ENCODE data around the gene RTKN.
A peak's percentile ranks its signal among the peaks of the same experiment; 100 is the strongest.

The RTKN gene

GRCh38 chr2:74454654-74455511, 13.1 kb upstream of the RTKN start, which contains the start of gene INO80B:
TSS of gene INO80B (plus strand) at chr2:74455087. CDS start at chr2:74455117, 30 bp downstream.
- no peak for TF ChIP-seq CTCF (conservative IDR thresholded peaks at IDR 0.05; ENCODE audit: low read depth, low read length)
- Histone ChIP-seq H3K4me2 (peak within 1 kb of the TSS; percentile 99), H3K4me1 (ENCODE audit: low read depth, poor library complexity, severe bottlenecking) (peaks cover 31% of the 10 kb centered on the region), H3K27me3 (ENCODE audit: insufficient read depth, low read depth) (no peaks in the 10 kb centered on the region), H4K20me1 (ENCODE audit: insufficient read depth) (no peaks in the 10 kb centered on the region), H3K4me3 (IDR thresholded peaks at IDR 0.05; ENCODE audit: insufficient read depth, low read depth, low read length) (peak within 1 kb of the TSS; percentile 94), H2AFZ (ENCODE audit: low read depth) (peak within 1 kb of the TSS; percentile 72), H3K36me3 (ENCODE audit: insufficient read depth) (no peaks in the 10 kb centered on the region), H3K27ac (0 out of 2 replicates have a peak within 1 kb of the TSS, but pooled peaks have one; percentile 5), H3K79me2 (ENCODE audit: insufficient read depth, low read depth) (peaks cover 14% of the 10 kb centered on the region; the same call in 1 of the 2 replicates), H3K9ac (peak within 1 kb of the TSS; percentile 37; the same call in 1 of the 2 replicates)

- no peak overlapping the region for H3K4me3 ChIP-seq (IDR thresholded peaks at IDR 0.05; ENCODE audit: insufficient read depth, low read depth, low read length)
- H3K27me3 ChIP-seq (ENCODE audit: insufficient read depth, low read depth): no peaks in the 10 kb centered on the region
- no peak overlapping the region for H2AFZ ChIP-seq (ENCODE audit: low read depth)
- TF ChIP-seq CTCF (conservative IDR thresholded peaks at IDR 0.05; ENCODE audit: low read depth, low read length): no peak
- peaks cover 7% of the 10 kb centered on the region; the same call in 1 of the 2 replicates for H3K79me2 ChIP-seq (ENCODE audit: insufficient read depth, low read depth)
- peaks cover 13% of the 10 kb centered on the region for H3K4me1 ChIP-seq (ENCODE audit: low read depth, poor library complexity, severe bottlenecking)
- H3K4me2 ChIP-seq: no peak overlapping the region
- no peak overlapping the region for H3K27ac ChIP-seq
- H3K36me3 ChIP-seq (ENCODE audit: insufficient read depth): no peaks in the 10 kb centered on the region
- H3K9ac ChIP-seq: no peak overlapping the region
- no peaks in the 10 kb centered on the region for H4K20me1 ChIP-seq (ENCODE audit: insufficient read depth)
These were observed 8.9 kb upstream of the RTKN start for GRCh38 chr2:74450570-74451190.

- no peak for TF ChIP-seq CTCF (conservative IDR thresholded peaks at IDR 0.05; ENCODE audit: low read depth, low read length)
- Histone ChIP-seq H3K79me2 (ENCODE audit: insufficient read depth, low read depth) (no peaks in the 10 kb centered on the region), H3K4me3 (IDR thresholded peaks at IDR 0.05; ENCODE audit: insufficient read depth, low read depth, low read length) (no peak overlapping the region), H3K9ac (no peak overlapping the region), H3K4me1 (ENCODE audit: low read depth, poor library complexity, severe bottlenecking) (peaks cover 5% of the 10 kb centered on the region), H3K27ac (no peak overlapping the region), H2AFZ (ENCODE audit: low read depth) (no peak overlapping the region), H3K36me3 (ENCODE audit: insufficient read depth) (no peaks in the 10 kb centered on the region), H3K27me3 (ENCODE audit: insufficient read depth, low read depth) (no peaks in the 10 kb centered on the region), H3K4me2 (no peak overlapping the region), H4K20me1 (ENCODE audit: insufficient read depth) (no peaks in the 10 kb centered on the region)
These were observed 7.0 kb upstream of the RTKN start for GRCh38 chr2:74448771-74449170.

GRCh38 chr2:74447230-74447999, 5.7 kb upstream of the RTKN start:
- H3K27me3 ChIP-seq (ENCODE audit: insufficient read depth, low read depth): no peaks in the 10 kb centered on the region
- H4K20me1 ChIP-seq (ENCODE audit: insufficient read depth): no peaks in the 10 kb centered on the region
- no peak overlapping the region for H3K9ac ChIP-seq
- H3K27ac ChIP-seq: no peak overlapping the region
- no peaks in the 10 kb centered on the region for H3K79me2 ChIP-seq (ENCODE audit: insufficient read depth, low read depth)
- no peak overlapping the region for H3K4me3 ChIP-seq (IDR thresholded peaks at IDR 0.05; ENCODE audit: insufficient read depth, low read depth, low read length)
- no peak for TF ChIP-seq CTCF (conservative IDR thresholded peaks at IDR 0.05; ENCODE audit: low read depth, low read length)
- H3K4me2 ChIP-seq: no peak overlapping the region
- H3K4me1 ChIP-seq (ENCODE audit: low read depth, poor library complexity, severe bottlenecking): peaks cover 2% of the 10 kb centered on the region
- H3K36me3 ChIP-seq (ENCODE audit: insufficient read depth): no peaks in the 10 kb centered on the region
- no peak overlapping the region for H2AFZ ChIP-seq (ENCODE audit: low read depth)

Measured in KMS-11 (cell line).